NOMO-1 (cell line): ENCODE results near the gene TTYH1.

ENCODE experiments used
- DNase-seq, 2 experiments: peaks; one replicate each; lab custom pipeline; 2025; ENCODE audit not compliant: unreplicated experiment in 2 of 2; lab: John Stamatoyannopoulos, UW

Gene TTYH1

DNA sequence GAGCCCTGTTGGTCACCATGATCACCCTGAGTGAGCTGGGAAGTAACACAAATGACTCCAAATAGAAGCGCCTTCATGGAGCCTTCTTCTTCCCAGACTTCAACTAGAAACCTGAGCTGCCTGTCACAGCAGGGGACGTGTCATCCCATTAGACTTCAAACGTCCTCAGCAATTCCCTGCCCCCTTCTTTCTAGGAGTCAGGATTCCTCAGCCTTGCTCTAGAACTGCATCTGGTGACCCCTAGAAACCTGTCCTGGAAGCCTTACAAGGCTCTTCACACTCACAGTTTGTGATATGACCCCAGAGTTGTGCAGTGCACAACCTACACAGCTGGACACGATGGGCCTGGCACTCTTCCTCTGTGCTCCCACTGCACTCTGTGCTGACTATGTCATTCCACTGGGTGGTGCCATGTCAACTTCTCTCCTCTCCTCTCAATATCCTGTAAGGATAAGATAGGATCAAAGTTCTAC lies 23.6 kb upstream of the TTYH1 start:
- no peak for DNase-seq

GRCh38 chr19:54392105-54392504 lies 23.2 kb upstream of the TTYH1 start:
- DNase-seq: no peak

DNA sequence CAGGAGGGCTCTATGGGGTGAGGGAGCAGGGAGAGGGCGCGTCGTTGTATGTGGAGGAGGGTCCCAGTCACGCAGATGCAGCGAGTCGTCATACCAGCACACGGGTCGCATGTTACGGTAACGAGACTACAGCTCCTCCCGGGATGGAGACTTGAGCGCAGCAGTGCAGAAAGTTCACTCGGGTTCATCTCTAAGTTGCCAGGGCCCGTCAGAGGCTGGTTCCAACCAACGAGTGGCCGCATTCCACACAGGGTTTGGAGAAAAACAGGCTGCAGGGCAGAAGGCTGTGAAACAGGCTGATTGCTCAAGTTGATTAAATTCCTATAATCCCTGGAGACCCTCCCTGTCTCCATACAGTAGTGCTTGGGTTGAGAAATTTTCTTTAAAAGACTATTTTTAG lies 21.9 kb upstream of the TTYH1 start:
- DNase-seq: no peak

GRCh38 chr19:54395685-54396084 lies 19.6 kb upstream of the TTYH1 start:
- no peak for DNase-seq

- no peak for DNase-seq
Observed at GRCh38 chr19:54399189-54399588, 16.1 kb upstream of the TTYH1 start.

DNA sequence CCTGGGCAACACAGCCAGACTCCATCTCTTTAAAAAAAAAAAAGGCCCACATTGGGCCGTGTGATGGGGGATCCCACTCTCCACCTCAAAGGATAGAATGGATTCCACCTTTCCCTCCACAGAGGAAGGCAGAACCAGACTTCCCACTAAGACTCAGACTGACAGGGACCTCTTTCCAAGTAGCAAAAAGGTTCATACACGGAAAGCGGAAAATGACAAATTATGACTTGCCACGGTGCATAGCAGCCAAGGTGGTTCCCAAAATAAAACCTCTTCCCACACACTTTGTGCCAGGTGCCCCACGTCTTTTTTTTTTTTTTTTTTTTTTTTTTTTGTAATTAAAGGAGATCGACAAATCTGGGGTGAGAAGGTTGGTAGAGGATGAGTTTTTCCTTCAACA lies 14.4 kb upstream of the TTYH1 start:
- no peak for DNase-seq

- DNase-seq: no peak
Observed at GRCh38 chr19:54403054-54403453, 12.2 kb upstream of the TTYH1 start.

DNA sequence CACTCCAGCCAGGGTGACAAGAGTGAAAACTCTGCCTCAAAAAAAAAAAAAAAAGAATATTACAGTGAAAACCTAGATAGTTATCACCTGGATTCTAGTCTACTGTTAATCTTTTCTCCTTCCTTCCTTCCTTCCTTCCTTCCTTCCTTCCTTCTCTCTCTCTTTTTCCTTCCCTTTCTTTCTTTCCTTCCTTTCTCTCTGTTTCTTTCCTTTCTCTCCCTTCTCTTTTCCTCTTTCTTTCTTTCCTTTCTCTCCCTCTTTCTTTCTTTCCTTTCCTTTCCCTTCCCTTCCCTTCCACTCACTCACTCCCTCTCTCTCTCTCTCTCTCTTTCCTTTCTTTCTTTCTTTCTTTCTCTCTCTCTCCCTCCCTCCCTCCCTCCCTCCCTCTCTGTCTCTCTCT lies 9.6 kb upstream of the TTYH1 start:
- no peak for DNase-seq

DNA sequence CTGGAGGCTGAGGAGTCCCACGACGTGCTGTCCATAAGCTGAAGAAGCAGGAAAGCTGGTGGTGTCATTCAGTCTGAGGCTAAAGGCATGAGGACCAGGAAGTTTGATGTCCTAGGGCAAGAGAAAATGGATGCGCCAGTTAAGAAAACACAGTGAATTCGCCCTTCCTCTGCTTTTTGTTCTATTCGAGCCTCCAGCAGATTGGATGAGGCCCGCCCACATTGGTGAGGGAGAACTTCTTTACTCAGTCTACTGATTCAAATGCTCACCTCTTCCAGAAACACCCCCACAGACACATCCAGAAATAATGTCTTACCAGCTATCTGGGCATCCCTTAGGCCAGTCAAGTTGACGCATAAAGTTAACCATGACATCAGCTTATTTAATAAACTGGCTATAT lies 7.5 kb upstream of the TTYH1 start:
- DNase-seq: no peak

DNA sequence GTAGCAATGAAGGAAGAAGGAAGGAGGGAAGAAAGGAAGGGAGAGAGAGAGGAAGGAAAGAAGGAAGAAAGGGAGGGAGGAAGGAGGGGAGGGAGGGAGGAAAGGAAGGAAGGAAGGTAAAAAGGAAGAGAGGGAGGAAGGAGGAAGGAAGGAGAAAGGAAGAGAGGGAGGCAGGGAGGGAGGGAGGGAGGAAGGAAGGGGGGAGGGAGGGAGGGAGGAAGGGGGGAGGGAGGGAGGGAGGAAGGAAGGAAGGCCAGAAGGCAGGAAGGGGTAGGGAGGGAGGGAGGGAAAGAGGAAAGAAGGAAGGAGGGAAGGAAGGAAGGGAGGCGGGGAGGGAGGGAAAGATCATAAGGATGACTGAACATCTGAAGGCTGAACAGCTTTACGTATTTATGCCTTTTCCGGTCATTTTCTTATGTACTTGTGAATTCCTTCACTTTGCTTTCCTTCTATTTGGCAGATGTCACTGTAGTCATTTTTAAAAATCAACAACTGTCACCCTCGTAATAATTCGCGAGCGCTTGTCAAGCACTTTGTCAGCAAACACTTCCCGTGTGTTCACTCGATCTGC lies 6.7 kb upstream of the TTYH1 start:
- DNase-seq: no peak

DNA sequence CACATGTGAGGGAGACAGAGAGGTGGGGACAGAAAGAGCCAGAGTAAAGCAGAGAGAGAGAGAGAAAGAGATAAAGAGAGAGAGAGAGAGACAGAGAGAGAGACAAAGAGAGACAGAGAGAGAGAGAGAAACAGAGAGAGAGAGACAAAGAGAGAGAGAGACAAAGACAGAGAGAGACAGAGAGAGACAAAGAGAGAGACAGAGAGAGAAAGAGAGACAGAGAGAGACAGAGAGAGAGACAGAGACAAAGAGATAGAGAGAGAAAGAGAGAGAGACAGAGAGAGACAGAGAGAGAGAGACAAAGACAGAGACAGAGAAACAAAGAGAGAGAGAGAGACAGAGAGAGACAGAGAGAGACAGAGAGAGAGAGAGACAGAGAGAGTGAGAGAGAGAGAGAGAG lies 4.2 kb upstream of the TTYH1 start:
- no peak for DNase-seq

GRCh38 chr19:54412877-54413276 lies 2.4 kb upstream of the TTYH1 start:
- DNase-seq: no peak

DNA sequence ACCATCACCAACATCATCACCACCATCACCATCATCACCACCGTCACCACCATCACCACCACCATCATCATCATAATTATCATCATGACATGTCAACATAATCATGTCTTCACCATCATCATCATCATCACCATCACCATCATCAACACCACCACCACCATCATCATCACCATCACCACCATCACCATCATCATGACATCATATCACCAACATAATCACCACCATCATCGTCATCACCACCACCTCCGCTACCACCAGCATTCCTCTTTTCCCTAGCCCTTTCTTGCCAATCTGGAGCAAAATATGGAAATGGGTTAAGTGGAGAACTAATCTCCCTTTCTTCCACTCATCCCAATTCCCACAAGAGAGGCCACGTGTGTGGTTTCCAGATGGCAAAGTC lies 1.1 kb upstream of the TTYH1 start:
- DNase-seq: no peak

- DNase-seq: no peak
Observed at GRCh38 chr19:54415901-54416673, 823 bp downstream of the TTYH1 start.

DNA sequence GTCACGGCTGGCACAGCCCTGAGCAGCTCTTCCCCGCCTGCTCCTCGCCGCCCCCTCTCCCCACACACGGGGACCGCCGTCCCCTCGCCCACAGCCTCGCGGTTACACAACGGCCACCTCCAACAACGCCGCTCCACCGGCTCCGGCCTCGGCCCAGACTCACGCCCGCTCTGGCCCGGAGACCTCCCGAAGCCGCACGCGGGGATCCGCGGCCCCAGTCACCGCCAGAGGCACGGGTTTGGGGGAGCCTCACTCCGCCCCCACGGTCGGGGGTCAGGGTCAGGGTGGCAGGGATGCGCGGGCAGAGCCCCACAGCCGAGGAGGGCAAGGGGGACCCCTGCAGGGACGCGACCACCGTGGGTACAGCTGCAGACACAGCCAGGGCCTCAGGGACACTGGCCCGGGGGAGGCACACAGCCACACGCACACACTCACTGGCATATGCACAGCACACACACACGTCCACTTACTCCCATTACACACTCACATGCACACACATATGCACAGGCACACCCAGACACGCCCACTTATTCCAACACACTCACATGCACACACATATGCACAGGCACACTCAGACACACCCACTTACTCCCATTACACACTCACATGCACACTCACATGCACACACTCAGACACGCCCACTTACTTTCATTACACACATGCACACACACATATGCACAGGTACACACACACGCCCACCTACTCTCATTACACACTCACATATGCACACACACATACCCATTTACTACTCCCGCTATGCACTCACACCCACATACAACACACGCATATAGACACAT lies 1.6 kb downstream of the TTYH1 start:
- DNase-seq: no peak

DNA sequence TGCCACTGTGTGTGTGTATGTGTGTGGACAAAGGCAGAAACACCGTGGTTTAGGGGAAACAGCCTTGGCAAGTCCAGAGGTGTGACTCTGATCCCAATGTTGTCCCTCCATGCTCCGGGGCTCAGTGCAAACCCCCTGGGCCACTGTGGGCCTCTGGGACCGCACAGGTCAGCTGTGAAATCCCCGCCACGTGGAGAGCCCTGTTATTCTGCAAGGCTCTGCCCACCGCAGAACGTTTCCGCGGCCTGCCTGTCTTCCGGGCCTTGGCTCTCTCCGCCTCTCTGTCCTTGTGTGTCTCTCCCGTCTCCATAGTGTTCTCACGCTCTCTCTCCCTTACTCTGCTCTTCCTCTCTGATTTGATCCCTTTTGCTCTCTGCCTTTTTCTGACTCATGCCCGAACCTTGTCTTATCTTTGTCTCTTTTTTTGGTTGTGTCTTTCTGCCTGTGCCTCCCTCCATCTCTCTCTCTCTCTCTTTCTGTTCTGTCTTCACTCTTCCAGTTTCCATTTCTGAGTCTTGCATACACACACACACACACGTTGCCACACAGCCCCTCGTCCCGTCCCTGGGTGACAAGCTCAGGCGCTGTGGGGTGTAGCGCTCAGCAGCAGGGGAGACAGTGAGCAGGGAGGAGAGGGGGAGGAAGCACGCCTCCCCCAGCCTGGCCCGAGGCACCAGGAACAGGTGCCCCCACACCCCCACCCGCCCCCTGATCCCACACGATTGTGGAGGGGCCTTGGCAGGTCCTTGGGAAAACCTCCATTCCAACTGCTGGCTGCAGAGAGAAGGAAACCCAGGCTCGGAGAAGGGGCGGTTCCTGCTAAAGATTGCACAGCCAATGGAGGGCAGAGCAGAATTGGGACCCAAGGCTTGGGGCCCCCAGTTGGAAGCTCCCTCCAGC lies 3.0 kb downstream of the TTYH1 start:
- peak in 1 of 2 experiments; percentile 36 for DNase-seq

GRCh38 chr19:54418930-54419800 lies 3.9 kb downstream of the TTYH1 start:
- DNase-seq: no peak

DNA sequence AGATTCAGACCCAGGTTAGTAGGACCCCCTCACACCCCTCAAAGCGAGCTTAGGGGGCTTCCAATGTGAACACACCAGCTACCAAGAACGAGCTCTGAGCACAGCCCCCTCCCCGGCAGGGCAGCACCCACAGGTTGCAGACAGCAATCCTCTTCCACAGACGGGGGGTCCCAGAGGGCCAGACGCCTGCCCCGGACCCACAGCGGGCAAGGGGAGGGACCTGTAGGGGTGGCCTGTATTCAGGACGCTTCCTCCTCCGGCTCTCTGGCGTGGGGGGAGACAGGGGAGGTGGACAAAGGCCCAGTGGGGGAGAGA lies 4.8 kb downstream of the TTYH1 start:
- DNase-seq: no peak

GRCh38 chr19:54420383-54421168 lies 5.3 kb downstream of the TTYH1 start:
- DNase-seq: no peak
